HepG2 (cell line): ENCODE results near the gene FMC1. TPM values are rescaled to one million over a fixed set of nuclear protein-coding genes. Genes with fewer than 3 reads are reported as not detected.

Source experiments
- HNRNPL ChIP-seq: fragments of 200-400 bp; formaldehyde crosslinking; IDR thresholded peaks from 2 replicates; pipeline ENCODE4 v1.6.1; 2017; ENCODE audit warnings: mild to moderate bottlenecking, low read depth, low read length
- KDM1A ChIP-seq: IDR thresholded peaks from 2 replicates; pipeline ENCODE4 v1.6.1; 2016; ENCODE audit warnings: missing compliant biosample characterization
- MAFK ChIP-seq, 2 experiments: IDR thresholded peaks in 1 of 2; conservative IDR thresholded peaks in 1 of 2; 2 replicates each; pipeline ENCODE4 v1.6.1; 2011; ENCODE audit warnings: improper control_type of control experiment in 2 of 2, low read length in 2 of 2
- MBNL3 ChIP-seq: fragments of 250-450 bp; sonication (Bioruptor Pico); conservative IDR thresholded peaks from 2 replicates; pipeline ENCODE4 v1.8.0; 2022; ENCODE audit warnings: mild to moderate bottlenecking, inconsistent platforms
- MIER2 ChIP-seq: IDR thresholded peaks from 2 replicates; pipeline ENCODE4 v1.6.1; 2016; ENCODE audit warnings: missing biosample characterization, missing genetic modification reagents
- MXI1 ChIP-seq: IDR thresholded peaks from 3 replicates; pipeline ENCODE4 v1.6.1; 2012; ENCODE audit warnings: low read depth, low read length, inconsistent platforms, borderline replicate concordance
- PAXIP1 ChIP-seq: sonication (generic); formaldehyde crosslinking; conservative IDR thresholded peaks from 2 replicates; pipeline ENCODE4 v1.4.0; 2020; ENCODE audit warnings: mild to moderate bottlenecking, missing genetic modification reagents, moderate library complexity
- PCBP2 ChIP-seq: fragments of 200-400 bp; formaldehyde crosslinking; optimal IDR thresholded peaks from 2 replicates; pipeline ENCODE3; 2018; ENCODE audit warnings: low read length, low read depth; ENCODE audit not compliant: poor library complexity, severe bottlenecking
- SMYD3 ChIP-seq: sonication (generic); formaldehyde crosslinking; IDR thresholded peaks from 2 replicates; pipeline ENCODE4 v1.8.1; 2023; ENCODE audit warnings: mild to moderate bottlenecking, missing genetic modification reagents
- ZBTB8A ChIP-seq: sonication (generic); formaldehyde crosslinking; IDR thresholded peaks from 2 replicates; pipeline ENCODE4 v1.4.0; 2020; ENCODE audit warnings: mild to moderate bottlenecking, low read depth, missing genetic modification reagents, borderline replicate concordance
- ZNF251 ChIP-seq: sonication (generic); formaldehyde crosslinking; IDR thresholded peaks from 2 replicates; pipeline ENCODE4 v1.9.0; 2021; ENCODE audit warnings: mild to moderate bottlenecking, missing genetic modification reagents
- ZNF362 ChIP-seq: sonication (generic); formaldehyde crosslinking; IDR thresholded peaks from 2 replicates; pipeline ENCODE4 v1.4.0; 2020; ENCODE audit warnings: missing genetic modification reagents, mild to moderate bottlenecking, borderline replicate concordance
- ZNF510 ChIP-seq: sonication (generic); formaldehyde crosslinking; IDR thresholded peaks from 2 replicates; pipeline ENCODE4 v1.4.0; 2020; ENCODE audit warnings: low read depth, mild to moderate bottlenecking, missing genetic modification reagents
- ZNF543 ChIP-seq: sonication (generic); formaldehyde crosslinking; IDR thresholded peaks from 2 replicates; pipeline ENCODE4 v1.4.0; 2020; ENCODE audit warnings: mild to moderate bottlenecking, missing genetic modification reagents
- ZNF660 ChIP-seq: sonication (generic); formaldehyde crosslinking; IDR thresholded peaks from 2 replicates; pipeline ENCODE4 v1.5.1; 2020; ENCODE audit warnings: mild to moderate bottlenecking, low read depth, missing genetic modification reagents, borderline replicate concordance
- ZNF7 ChIP-seq: IDR thresholded peaks from 2 replicates; pipeline ENCODE4 v1.6.1; 2016; ENCODE audit warnings: missing biosample characterization, missing genetic modification reagents
- ZNF75D ChIP-seq: sonication (generic); formaldehyde crosslinking; IDR thresholded peaks from 2 replicates; pipeline ENCODE4 v1.8.1; 2023; ENCODE audit warnings: missing genetic modification reagents, mild to moderate bottlenecking, borderline replicate concordance
- polyA plus RNA-seq, 8 experiments: library from polyadenylated mRNA; depleted of rRNA in 3 of 8; stranded (reverse) in 7 of 8; unstranded in 1 of 8; fragments of >200 nt; fragmentation: Illumina TruSeq in 4 of 8; extraction: Trizol in 4 of 8; gene quantifications; 2 replicates each; pipeline versions ENCODE4 v1.2.1 to v1.2.3, GENCODE V29; 2011 to 2016; ENCODE audit warnings: low read depth in 4 of 8, missing spikeins in 1 of 8, mixed read lengths in 1 of 8; ENCODE audit not compliant: insufficient read depth in 1 of 8
- total RNA-seq, 5 experiments: library from RNA; depleted of rRNA; stranded (reverse); fragments of >200 nt; fragmentation: Illumina TruSeq; extraction: Trizol; gene quantifications; 2 replicates each; pipeline ENCODE4 v1.2.3, GENCODE V29; 2016; ENCODE audit warnings: low read depth in 1 of 5
- TF ChIP-seq, protein P1 (sequence below): sonication (generic); formaldehyde crosslinking; IDR thresholded peaks from 2 replicates; pipeline ENCODE4 v1.4.0; 2020; ENCODE audit warnings: mild to moderate bottlenecking, missing genetic modification reagents
- TF ChIP-seq, protein P2 (sequence below): sonication (generic); formaldehyde crosslinking; IDR thresholded peaks from 2 replicates; pipeline ENCODE4 v1.9.0; 2021; ENCODE audit warnings: missing genetic modification reagents, borderline replicate concordance
- TF ChIP-seq, protein P3 (sequence below): sonication (generic); formaldehyde crosslinking; IDR thresholded peaks from 2 replicates; pipeline ENCODE4 v1.4.0; 2020; ENCODE audit warnings: missing genetic modification reagents

FMC1 gene
- total and polyA plus RNA-seq, 2 of the 13 experiments (the other 11 are each of a cell fraction or from before 2014, with no cell fraction given), result 39.2 to 50.7 TPM

- TF ChIP-seq PAXIP1 (CRISPR knock-in tag) (peak; percentile 50), MXI1 (peak; percentile 94), ZBTB8A (CRISPR knock-in tag) (peak; percentile 56; the same call in 1 of the 2 replicates), MBNL3 (no peak), PCBP2 (no peak), SMYD3 (no peak), ZNF251 (CRISPR knock-in tag) (0 out of 2 replicates have a peak, but pooled peaks have one; percentile 72), ZNF510 (CRISPR knock-in tag) (peak; percentile 81), ZNF543 (CRISPR knock-in tag) (peak; percentile 61; the same call in 1 of the 2 replicates), KDM1A (CRISPR knock-in tag) (no peak), MAFK (conservative IDR thresholded peaks at IDR 0.05 in 1 of 2, IDR thresholded peaks at IDR 0.05 in 1 of 2; ENCODE audit: low read length in 2 of 2) (no peak), ZNF660 (CRISPR knock-in tag) (no peak), ZNF7 (CRISPR knock-in tag) (0 out of 2 replicates have a peak, but pooled peaks have one; percentile 11), ZNF75D (CRISPR knock-in tag) (no peak), ZNF362 (CRISPR knock-in tag) (peak; percentile 36; the same call in 1 of the 2 replicates), HNRNPL (no peak), MIER2 (CRISPR knock-in tag) (no peak)
- TF ChIP-seq, protein P1, sequence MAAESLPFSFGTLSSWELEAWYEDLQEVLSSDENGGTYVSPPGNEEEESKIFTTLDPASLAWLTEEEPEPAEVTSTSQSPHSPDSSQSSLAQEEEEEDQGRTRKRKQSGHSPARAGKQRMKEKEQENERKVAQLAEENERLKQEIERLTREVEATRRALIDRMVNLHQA, result no peak
- TF ChIP-seq, protein P2, sequence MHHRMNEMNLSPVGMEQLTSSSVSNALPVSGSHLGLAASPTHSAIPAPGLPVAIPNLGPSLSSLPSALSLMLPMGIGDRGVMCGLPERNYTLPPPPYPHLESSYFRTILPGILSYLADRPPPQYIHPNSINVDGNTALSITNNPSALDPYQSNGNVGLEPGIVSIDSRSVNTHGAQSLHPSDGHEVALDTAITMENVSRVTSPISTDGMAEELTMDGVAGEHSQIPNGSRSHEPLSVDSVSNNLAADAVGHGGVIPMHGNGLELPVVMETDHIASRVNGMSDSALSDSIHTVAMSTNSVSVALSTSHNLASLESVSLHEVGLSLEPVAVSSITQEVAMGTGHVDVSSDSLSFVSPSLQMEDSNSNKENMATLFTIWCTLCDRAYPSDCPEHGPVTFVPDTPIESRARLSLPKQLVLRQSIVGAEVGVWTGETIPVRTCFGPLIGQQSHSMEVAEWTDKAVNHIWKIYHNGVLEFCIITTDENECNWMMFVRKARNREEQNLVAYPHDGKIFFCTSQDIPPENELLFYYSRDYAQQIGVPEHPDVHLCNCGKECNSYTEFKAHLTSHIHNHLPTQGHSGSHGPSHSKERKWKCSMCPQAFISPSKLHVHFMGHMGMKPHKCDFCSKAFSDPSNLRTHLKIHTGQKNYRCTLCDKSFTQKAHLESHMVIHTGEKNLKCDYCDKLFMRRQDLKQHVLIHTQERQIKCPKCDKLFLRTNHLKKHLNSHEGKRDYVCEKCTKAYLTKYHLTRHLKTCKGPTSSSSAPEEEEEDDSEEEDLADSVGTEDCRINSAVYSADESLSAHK (CRISPR knock-in tag), result 0 out of 2 replicates have a peak, but pooled peaks have one; percentile 39
- TF ChIP-seq, protein P3, sequence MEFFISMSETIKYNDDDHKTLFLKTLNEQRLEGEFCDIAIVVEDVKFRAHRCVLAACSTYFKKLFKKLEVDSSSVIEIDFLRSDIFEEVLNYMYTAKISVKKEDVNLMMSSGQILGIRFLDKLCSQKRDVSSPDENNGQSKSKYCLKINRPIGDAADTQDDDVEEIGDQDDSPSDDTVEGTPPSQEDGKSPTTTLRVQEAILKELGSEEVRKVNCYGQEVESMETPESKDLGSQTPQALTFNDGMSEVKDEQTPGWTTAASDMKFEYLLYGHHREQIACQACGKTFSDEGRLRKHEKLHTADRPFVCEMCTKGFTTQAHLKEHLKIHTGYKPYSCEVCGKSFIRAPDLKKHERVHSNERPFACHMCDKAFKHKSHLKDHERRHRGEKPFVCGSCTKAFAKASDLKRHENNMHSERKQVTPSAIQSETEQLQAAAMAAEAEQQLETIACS (CRISPR knock-in tag), result peak; percentile 100
Observed at GRCh38 chr7:139359366-139360209, 18.5 kb downstream of the FMC1 start, which contains the start of gene LUC7L2 (continued).
